ENCODE results near the gene MRPS12. TPM values are rescaled to one million over a fixed set of nuclear protein-coding genes. Genes with fewer than 3 reads are reported as not detected.

MRPS12 gene
- total and polyA plus RNA-seq, 2 of the 4 experiments (the other 2 are of a cell fraction) = 26.7 to 75.4 TPM

GRCh38 chr19:38919837-38920601 is 10.7 kb upstream of the MRPS12 start:
- 57% methylated on average over 17 of the region's 21 CpGs; no CpG with 5 or more reads in 1 of the 2 experiments for WGBS, 2 experiments (ENCODE audit: extremely low coverage in 2 of 2, insufficient read length in 1 of 2)
- ATAC-seq (ENCODE audit: low read depth) (no peak), DNase-seq (no peak)
- no TSS peak for BruUV-seq (replicated peaks)
- no peak overlapping the region for H3K56ac ChIP-seq (ENCODE audit: extremely low read depth, insufficient read depth, low read length)
- no peak overlapping the region for H3K4ac ChIP-seq (ENCODE audit: low read depth, low read length)
- no peak overlapping the region for H2BK120ac ChIP-seq (ENCODE audit: low read depth, low read length)
- peaks cover 16% of the 10 kb centered on the region for H3K36me3 ChIP-seq (ENCODE audit: control insufficient read depth, insufficient read depth, low read length)
- no peak overlapping the region for H3K9ac ChIP-seq (ENCODE audit: low read depth, low read length)
- ChIA-PET POLR2A (ENCODE audit: unreplicated experiment) (interaction anchor here (0.5 kb wide), 1 partner anchor 46 kb away, joined by 3 read pairs; no protein-coding TSS in a partner anchor), CTCF (interaction anchor here (1.1 kb wide), 1 partner anchor 11 kb away, joined by 6 read pairs; the partner anchor contains the start of genes MRPS12 and SARS2)
- peak overlapping the region; percentile 57 for H2AK9ac ChIP-seq (replicated peaks; ENCODE audit: low read depth, low read length, poor library complexity)
- H2AFZ ChIP-seq (replicated peaks; ENCODE audit: low read length, poor library complexity) = no peak overlapping the region
- no peaks in the 10 kb centered on the region for H3K9me1 ChIP-seq (ENCODE audit: insufficient read depth, low read length)
- no peak overlapping the region for H3K14ac ChIP-seq (replicated peaks; ENCODE audit: low read depth, low read length)
- no peak overlapping the region for H3K4me3 ChIP-seq (ENCODE audit: insufficient read depth, low read depth, low read length)
- H2BK20ac ChIP-seq (ENCODE audit: low read depth, low read length) = no peak overlapping the region
- H3K9me3 ChIP-seq (ENCODE audit: control insufficient read depth, insufficient read depth, low read length) = no peaks in the 10 kb centered on the region
- no peak overlapping the region for H3K27ac ChIP-seq (ENCODE audit: insufficient read depth, low read length)
- no peaks in the 10 kb centered on the region; the same call in 1 of the 2 replicates for H4K20me1 ChIP-seq (ENCODE audit: insufficient read depth, low read length)
- H3K18ac ChIP-seq (ENCODE audit: low read depth, low read length) = no peak overlapping the region
- H4K5ac ChIP-seq (ENCODE audit: low read depth, low read length) = no peak overlapping the region
- no peak overlapping the region for H3K4me2 ChIP-seq (ENCODE audit: low read depth, low read length)
- H3K4me1 ChIP-seq (ENCODE audit: control insufficient read depth, insufficient read depth, low read length) = no peaks in the 10 kb centered on the region
- no peak overlapping the region for H4K91ac ChIP-seq (ENCODE audit: insufficient read depth, low read depth, low read length)
- in situ Hi-C loops (cut with MboI; ENCODE audit: low sequenced_read_pairs) (loop anchor here (10.0 to 25.0 kb wide), 2 partner anchors 183 to 295 kb away; partner anchors contain the start of gene CAPN12), dilution Hi-C loops (cut with HindIII; ENCODE audit: low sequenced_read_pairs, unreplicated experiment) (no loop called here), intact Hi-C loops (cut with micrococcal nuclease) (no loop called here)
- no peak overlapping the region for H2AK5ac ChIP-seq (ENCODE audit: low read depth, low read length)
- H4K8ac ChIP-seq (ENCODE audit: low read depth in 2 of 2, low read length in 2 of 2) = no peak overlapping the region
- no peaks in the 10 kb centered on the region for H3K27me3 ChIP-seq (ENCODE audit: control insufficient read depth, insufficient read depth, low read length)
- H2BK5ac ChIP-seq (ENCODE audit: low read depth, low read length, poor library complexity, severe bottlenecking) = no peak overlapping the region
- no peak overlapping the region for H2BK15ac ChIP-seq (ENCODE audit: low read depth, low read length)
- H3K79me1 ChIP-seq (ENCODE audit: low read depth in 1 of 2, low read length in 2 of 2) = no peaks in the 10 kb centered on the region
- no peak overlapping the region for H3K23ac ChIP-seq (ENCODE audit: low read depth, low read length)
- TF ChIP-seq FOS (IDR thresholded peaks at IDR 0.05; ENCODE audit: low read depth, low read length) (no peak), BHLHE40 (IDR thresholded peaks at IDR 0.05; ENCODE audit: low read depth, low read length) (no peak), MXI1 (IDR thresholded peaks at IDR 0.05; ENCODE audit: borderline replicate concordance, low read depth, low read length) (no peak), CHD1 (IDR thresholded peaks at IDR 0.05; ENCODE audit: low read depth, low read length) (no peak), POLR2A (IDR thresholded peaks at IDR 0.05; ENCODE audit: low read depth, low read length) (no peak), MAFK (IDR thresholded peaks at IDR 0.05; ENCODE audit: low read depth, low read length) (no peak), CTCF (conservative IDR thresholded peaks at IDR 0.05; ENCODE audit: low read depth, low read length) (no peak), RCOR1 (IDR thresholded peaks at IDR 0.05; ENCODE audit: insufficient replicate concordance, low read length) (no peak), RFX5 (IDR thresholded peaks at IDR 0.05; ENCODE audit: low read depth, low read length) (no peak), ELK1 (IDR thresholded peaks at IDR 0.05; ENCODE audit: borderline replicate concordance, low read depth, low read length) (no peak), USF2 (IDR thresholded peaks at IDR 0.05; ENCODE audit: low read depth, low read length) (no peak), MAZ (IDR thresholded peaks at IDR 0.05; ENCODE audit: borderline replicate concordance, low read depth, low read length) (no peak), SMC3 (IDR thresholded peaks at IDR 0.05; ENCODE audit: low read depth, low read length) (no peak), NFE2L2 (IDR thresholded peaks at IDR 0.05; ENCODE audit: low read depth, low read length) (no peak), CEBPB (IDR thresholded peaks at IDR 0.05; ENCODE audit: low read depth, low read length) (no peak)
